ENCODE measurements around the gene WAPL. TPM values are rescaled to one million over a fixed set of nuclear protein-coding genes. Genes with fewer than 3 reads are reported as not detected.

The WAPL gene
- total and polyA plus RNA-seq, 8 donors, result 7.1 to 22.0 (median 12.4) TPM

GRCh38 chr10:86413046-86413728 lies 108.4 kb downstream of the WAPL start:
- FAIRE-seq, result no peak
- Histone ChIP-seq H3K36me3 (no peaks in the 10 kb centered on the region), H3K9me3 (no peaks in the 10 kb centered on the region), H3K27ac (peak overlapping the region in 1 of 4 donors; percentile 19), H3K27me3 (no peaks in the 10 kb centered on the region), H3K4me3 (no peak overlapping the region), H3K4me1 (peaks cover 0 to 35% (median 9%) of the 10 kb centered on the region in 3 donors)
- 44 to 47% methylated on average over 6 of the region's 6 CpGs for WGBS, 2 donors
- TF ChIP-seq CTCF (IDR thresholded peaks at IDR 0.05), result no peak
- no peak for ATAC-seq
- intact Hi-C loops (cut with DNase I), result no loop called here
- no peak for DNase-seq

GRCh38 chr10:86411852-86412560 lies 109.6 kb downstream of the WAPL start:
- intact Hi-C loops (cut with DNase I), result no loop called here

DNA sequence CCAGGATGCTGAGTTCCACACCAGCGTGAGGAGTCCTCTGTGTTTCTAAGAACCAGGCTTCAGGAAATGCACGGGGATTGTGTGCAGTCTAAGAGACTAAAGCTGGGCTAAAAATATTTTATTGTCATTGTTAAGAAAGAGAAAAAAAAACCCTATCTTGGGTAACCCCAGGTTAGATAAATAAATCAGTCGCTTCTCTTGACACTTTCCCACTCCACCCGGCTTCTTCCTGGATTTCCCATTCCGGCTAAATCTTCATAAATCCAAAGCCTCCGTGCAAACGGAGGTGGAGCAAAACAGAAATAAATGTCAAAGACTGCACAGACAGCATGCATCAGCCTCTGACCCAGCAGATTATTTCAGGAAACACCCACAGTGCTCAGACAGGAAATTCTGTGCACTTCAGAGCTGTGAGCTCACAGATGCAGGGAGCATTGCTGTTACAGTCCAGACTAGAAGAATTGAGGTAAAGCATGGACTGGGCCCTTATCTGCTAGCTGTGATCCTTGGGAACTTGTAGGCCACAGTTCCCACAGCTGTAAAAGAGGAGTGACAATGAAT lies 110.2 kb downstream of the WAPL start:
- DNase-seq, result peak in 1 of 6 donors; percentile 29
- FAIRE-seq, result no peak

More at GRCh38 chr10:86411852-86412560, 109.6 kb downstream of the WAPL start:
- WGBS, 2 donors, result 72 to 80% methylated on average over 6 of the region's 6 CpGs
- FAIRE-seq, result no peak
- Histone ChIP-seq H3K27me3 (no peaks in the 10 kb centered on the region), H3K4me1 (peaks cover 0 to 35% (median 9%) of the 10 kb centered on the region in 3 donors), H3K27ac (peak overlapping the region in 2 of 4 donors; percentile 68 to 75), H3K36me3 (no peaks in the 10 kb centered on the region), H3K4me3 (no peak overlapping the region), H3K9me3 (no peaks in the 10 kb centered on the region)
- no peak for TF ChIP-seq CTCF (IDR thresholded peaks at IDR 0.05)
- no peak for DNase-seq
- no peak for ATAC-seq

DNA sequence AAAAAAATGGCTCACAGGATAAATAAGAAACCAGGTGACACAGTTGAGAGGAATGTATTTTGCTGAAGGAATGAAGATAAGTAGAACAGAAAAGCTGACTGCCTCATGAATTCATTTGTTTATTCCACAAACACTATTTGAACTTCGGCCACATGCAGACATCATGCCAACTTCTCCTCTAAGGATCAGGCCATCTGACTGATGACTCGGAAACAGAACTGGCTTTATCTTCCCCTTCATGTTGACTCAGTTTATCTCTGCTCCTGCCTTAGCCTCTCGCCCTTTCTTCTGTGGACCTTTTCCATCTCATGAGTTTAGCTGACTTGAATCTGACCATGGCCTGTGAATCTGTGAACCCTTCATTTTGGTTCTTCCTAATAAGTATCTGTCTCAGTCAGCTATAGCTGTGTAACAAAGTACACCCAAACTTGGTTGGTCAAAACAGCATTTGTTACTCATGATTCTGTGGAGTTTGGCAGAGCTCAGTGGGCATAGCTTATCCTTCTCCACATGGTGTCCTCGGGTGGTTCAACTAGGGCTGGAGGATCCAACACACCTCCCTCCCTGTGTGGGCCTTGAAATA lies 111.0 kb downstream of the WAPL start:
- DNase-seq, result peak in 1 of 6 donors; percentile 56
- WGBS, 2 donors, result 29% methylated on average over 4 of the region's 4 CpGs
- no peak for FAIRE-seq
- Histone ChIP-seq H3K36me3 (no peaks in the 10 kb centered on the region), H3K9me3 (no peaks in the 10 kb centered on the region), H3K27me3 (no peaks in the 10 kb centered on the region), H3K4me3 (no peak overlapping the region), H3K27ac (peak overlapping the region in 2 of 4 donors; percentile 68 to 75), H3K4me1 (peaks cover 0 to 35% (median 5%) of the 10 kb centered on the region in 3 donors)
- TF ChIP-seq CTCF (IDR thresholded peaks at IDR 0.05), result no peak
- ATAC-seq, result peak; percentile 40 to 61 (median 58)
- intact Hi-C loops (cut with DNase I), result no loop called here

More for the DNA sequence above, 110.2 kb downstream of the WAPL start:
- H3K36me3 ChIP-seq, result no peaks in the 10 kb centered on the region
- no peak for TF ChIP-seq CTCF (IDR thresholded peaks at IDR 0.05)
- no peaks in the 10 kb centered on the region for H3K9me3 ChIP-seq
- H3K27ac ChIP-seq, result peak overlapping the region in 3 of 4 donors; percentile 11 to 75 (median 68)
- intact Hi-C loops (cut with DNase I), result no loop called here
- 20 to 29% methylated on average over 7 of the region's 7 CpGs for WGBS, 2 donors
- H3K4me3 ChIP-seq, result no peak overlapping the region
- peak in 3 of 4 donors; percentile 30 to 63 (median 53) for ATAC-seq
- H3K27me3 ChIP-seq, result no peaks in the 10 kb centered on the region
- peaks cover 0 to 35% (median 9%) of the 10 kb centered on the region in 3 donors for H3K4me1 ChIP-seq
